Tibial nerve (tissue), 4 donors: ENCODE data around the gene KIF21B. TPM values are rescaled to one million over a fixed set of nuclear protein-coding genes. Genes with fewer than 3 reads are reported as not detected.
"Not testable (repeated sequence)": the region's sequence is repeated elsewhere in the genome, so short reads cannot be mapped to it uniquely, and the experiment has no call there.

Source experiments
- DNase-seq, 2 donors: peaks; one replicate each; pipeline ENCODE4 v3.0.0-alpha.2; 2019; ENCODE audit warnings: low spot score in 2 of 2
- H3K27ac ChIP-seq, 4 donors: fragments of 200-600 bp; sonication (generic) in 3 of 4; one replicate each; pipeline ENCODE4 v1.5.1; 2017 to 2019; ENCODE audit warnings: mild to moderate bottlenecking in 1 of 4
- H3K27me3 ChIP-seq, 2 donors: fragments of 200-600 bp; sonication (generic) in 1 of 2; one replicate each; pipeline versions ENCODE4 v1.5.1 to v1.6.0; 2017 to 2019
- H3K36me3 ChIP-seq, 3 donors: fragments of 200-600 bp; sonication (generic); one replicate each; pipeline ENCODE4 v1.5.1; 2018 to 2019
- H3K4me1 ChIP-seq, 4 donors: fragments of 200-600 bp; sonication (generic) in 3 of 4; one replicate each; pipeline ENCODE4 v1.5.1; 2017 to 2019
- H3K4me3 ChIP-seq, 4 donors: fragments of 200-600 bp; sonication (generic) in 3 of 4; one replicate each; pipeline ENCODE4 v1.5.1; 2017 to 2019; ENCODE audit warnings: mild to moderate bottlenecking in 1 of 4, moderate library complexity in 1 of 4
- H3K9me3 ChIP-seq, 4 donors: fragments of 200-600 bp; sonication (generic) in 3 of 4; one replicate each; pipeline ENCODE4 v1.5.1; 2017 to 2019
- CTCF ChIP-seq, 5 experiments: fragments of 200-600 bp in 3 of 5; fragments of 450-650 bp in 2 of 5; sonication (generic) in 3 of 5; IDR thresholded peaks; one replicate each; pipeline ENCODE4 v1.5.1; 2016 to 2019; ENCODE audit warnings: antibody characterized with exemption in 5 of 5, mild to moderate bottlenecking in 3 of 5, moderate library complexity in 2 of 5
- EP300 ChIP-seq, 2 donors: sonication (generic); formaldehyde crosslinking; IDR thresholded peaks; one replicate each; pipeline ENCODE4 v1.6.1; 2017; ENCODE audit warnings: antibody characterized with exemption in 2 of 2, mild to moderate bottlenecking in 1 of 2
- POLR2A ChIP-seq, 2 donors: fragments of 450-650 bp; IDR thresholded peaks; one replicate each; pipeline ENCODE4 v1.6.1; 2017; ENCODE audit warnings: antibody characterized with exemption in 2 of 2, mild to moderate bottlenecking in 2 of 2, moderate library complexity in 2 of 2
- WGBS, 2 donors: methylation state at CpG; one replicate each; pipeline ENCODE4 v1.1.5; 2018; 5-methylcytosine and 5-hydroxymethylcytosine counted together
- total RNA-seq, 4 donors: library from RNA; depleted of rRNA; stranded (reverse); fragments of >200 nt; gene quantifications; one replicate each; pipeline ENCODE4 v1.1.0, GENCODE V29; 2016

KIF21B gene
- total RNA-seq, 4 donors from 2014 or later, result 0.84 to 3.3 (median 2.6) TPM

- no peak for TF ChIP-seq EP300 (IDR thresholded peaks at IDR 0.05)
- no peak for TF ChIP-seq POLR2A (IDR thresholded peaks at IDR 0.05)
- TF ChIP-seq CTCF (IDR thresholded peaks at IDR 0.05), result no peak
- no peak overlapping the region for H3K4me3 ChIP-seq
Measured at GRCh38 chr1:200951016-200951415, 72.5 kb downstream of the KIF21B start.

GRCh38 chr1:200949626-200950025 is 73.9 kb downstream of the KIF21B start:
- Histone ChIP-seq H3K36me3 (no peaks in the 10 kb centered on the region), H3K27ac (no peak overlapping the region), H3K4me1 (no peaks in the 10 kb centered on the region), H3K9me3 (peaks cover 0 to 13% (median 2%) of the 10 kb centered on the region in 4 donors), H3K4me3 (no peak overlapping the region), H3K27me3 (no peaks in the 10 kb centered on the region)
- DNase-seq, result no peak
- TF ChIP-seq EP300 (IDR thresholded peaks at IDR 0.05), result no peak
- no peak for TF ChIP-seq POLR2A (IDR thresholded peaks at IDR 0.05)
- no peak for TF ChIP-seq CTCF (IDR thresholded peaks at IDR 0.05)
- 96% methylated on average over 8 of the region's 8 CpGs for whole genome bisulfite sequencing, 2 donors

More at GRCh38 chr1:200951016-200951415, 72.5 kb downstream of the KIF21B start:
- 89 to 90% methylated on average over 2 of the region's 2 CpGs for WGBS, 2 donors
- Histone ChIP-seq H3K9me3 (peaks cover 0 to 13% (median 2%) of the 10 kb centered on the region in 4 donors), H3K36me3 (no peaks in the 10 kb centered on the region), H3K27ac (no peak overlapping the region), H3K4me1 (no peaks in the 10 kb centered on the region), H3K27me3 (no peaks in the 10 kb centered on the region)
- DNase-seq, result no peak

- DNase-seq, result no peak
- WGBS, 2 donors, result 91 to 93% methylated on average over 3 of the region's 3 CpGs
- H3K27ac ChIP-seq, result no peak overlapping the region
Measured at GRCh38 chr1:200947059-200947566, 76.4 kb downstream of the KIF21B start.

GRCh38 chr1:200945111-200945510 is 78.4 kb downstream of the KIF21B start:
- Histone ChIP-seq H3K4me1 (no peaks in the 10 kb centered on the region), H3K27me3 (no peaks in the 10 kb centered on the region), H3K9me3 (peaks cover 0 to 38% (median 8%) of the 10 kb centered on the region in 4 donors), H3K27ac (no peak overlapping the region), H3K36me3 (no peaks in the 10 kb centered on the region), H3K4me3 (no peak overlapping the region)
- no peak for DNase-seq
- TF ChIP-seq EP300 (IDR thresholded peaks at IDR 0.05) (no peak), CTCF (IDR thresholded peaks at IDR 0.05) (no peak), POLR2A (IDR thresholded peaks at IDR 0.05) (no peak)
- WGBS, 2 donors, result 37 to 39% methylated on average over 3 of the region's 3 CpGs

More at GRCh38 chr1:200947059-200947566, 76.4 kb downstream of the KIF21B start:
- no peaks in the 10 kb centered on the region for H3K27me3 ChIP-seq
- H3K4me1 ChIP-seq, result no peaks in the 10 kb centered on the region
- peaks cover 0 to 21% (median 2%) of the 10 kb centered on the region in 4 donors for H3K9me3 ChIP-seq
- no peaks in the 10 kb centered on the region for H3K36me3 ChIP-seq
- no peak for TF ChIP-seq EP300 (IDR thresholded peaks at IDR 0.05)
- TF ChIP-seq CTCF (IDR thresholded peaks at IDR 0.05), result no peak
- no peak for TF ChIP-seq POLR2A (IDR thresholded peaks at IDR 0.05)
- no peak overlapping the region for H3K4me3 ChIP-seq

- 57 to 65% methylated on average over 4 of the region's 4 CpGs for WGBS, 2 donors
Measured at GRCh38 chr1:200938955-200939354, 84.6 kb downstream of the KIF21B start.

GRCh38 chr1:200935286-200935962 is 88.1 kb downstream of the KIF21B start:
- not testable (repeated sequence) for H3K4me1 ChIP-seq, H3K9me3 ChIP-seq, H3K27me3 ChIP-seq, H3K27ac ChIP-seq, H3K36me3 ChIP-seq, DNase-seq, H3K4me3 ChIP-seq
- 91 to 94% methylated on average over 18 of the region's 18 CpGs for WGBS, 2 donors

More at GRCh38 chr1:200938955-200939354, 84.6 kb downstream of the KIF21B start:
- Histone ChIP-seq H3K4me3 (no peak overlapping the region), H3K4me1 (no peaks in the 10 kb centered on the region), H3K27ac (no peak overlapping the region), H3K27me3 (no peaks in the 10 kb centered on the region), H3K36me3 (no peaks in the 10 kb centered on the region), H3K9me3 (peaks cover 0 to 26% (median 6%) of the 10 kb centered on the region in 4 donors)
- DNase-seq, result no peak
- TF ChIP-seq CTCF (IDR thresholded peaks at IDR 0.05), result no peak
- TF ChIP-seq POLR2A (IDR thresholded peaks at IDR 0.05), result no peak
- TF ChIP-seq EP300 (IDR thresholded peaks at IDR 0.05), result no peak
